Endothelial cell of hepatic sinusoid (primary cell): ENCODE data around the gene XYLB.

Experiments
- in situ Hi-C: cut with HindIII; loops from 2 replicates; pipeline ENCODE4 v1.10.0; 2017; ENCODE audit warnings: low sequenced_read_pairs

XYLB gene

GRCh38 chr3:38361496-38361895 is 14.9 kb downstream of the XYLB start:
- in situ Hi-C loops = no loop called here

GRCh38 chr3:38362825-38363224 is 16.2 kb downstream of the XYLB start:
- in situ Hi-C loops = no loop called here

GRCh38 chr3:38364721-38365400 is 18.3 kb downstream of the XYLB start:
- in situ Hi-C loops = loop anchor here (5.0 kb wide), 1 partner anchor 58 kb away; no protein-coding TSS in a partner anchor

GRCh38 chr3:38365469-38366062 is 19.0 kb downstream of the XYLB start:
- in situ Hi-C loops = loop anchor here (5.0 kb wide), 1 partner anchor 58 kb away; no protein-coding TSS in a partner anchor

GRCh38 chr3:38366082-38366481 is 19.5 kb downstream of the XYLB start:
- in situ Hi-C loops = loop anchor here (5.0 kb wide), 1 partner anchor 59 kb away; no protein-coding TSS in a partner anchor

GRCh38 chr3:38367779-38368178 is 21.2 kb downstream of the XYLB start:
- in situ Hi-C loops = loop anchor here (5.0 kb wide), 1 partner anchor 60 kb away; no protein-coding TSS in a partner anchor

- in situ Hi-C loops = loop anchor here (5.0 kb wide), 1 partner anchor 61 kb away; no protein-coding TSS in a partner anchor
These were observed 21.7 kb downstream of the XYLB start for GRCh38 chr3:38368238-38368637.

- in situ Hi-C loops = loop anchor here (5.0 kb wide), 1 partner anchor 62 kb away; no protein-coding TSS in a partner anchor
These were observed 22.6 kb downstream of the XYLB start for GRCh38 chr3:38369186-38369585.

GRCh38 chr3:38370149-38370548 is 23.6 kb downstream of the XYLB start:
- in situ Hi-C loops = no loop called here

- in situ Hi-C loops = no loop called here
These were observed 24.3 kb downstream of the XYLB start for GRCh38 chr3:38370861-38371260.

- in situ Hi-C loops = no loop called here
These were observed 25.1 kb downstream of the XYLB start for GRCh38 chr3:38371541-38372213.

- in situ Hi-C loops = no loop called here
These were observed 25.6 kb downstream of the XYLB start for GRCh38 chr3:38372214-38372601.

GRCh38 chr3:38374221-38374620 is 27.6 kb downstream of the XYLB start:
- in situ Hi-C loops = no loop called here

- in situ Hi-C loops = no loop called here
These were observed 28.5 kb downstream of the XYLB start for GRCh38 chr3:38375072-38375471.

GRCh38 chr3:38375488-38376097 is 29.0 kb downstream of the XYLB start:
- in situ Hi-C loops = no loop called here

- in situ Hi-C loops = no loop called here
These were observed 29.7 kb downstream of the XYLB start for GRCh38 chr3:38376098-38376816.

- in situ Hi-C loops = no loop called here
These were observed 32.7 kb downstream of the XYLB start for GRCh38 chr3:38379201-38379770.

GRCh38 chr3:38382506-38383080 is 36.0 kb downstream of the XYLB start:
- in situ Hi-C loops = loop anchor here (5.0 kb wide), 1 partner anchor 75 kb away; no protein-coding TSS in a partner anchor

GRCh38 chr3:38383156-38383875 is 36.7 kb downstream of the XYLB start:
- in situ Hi-C loops = loop anchor here (5.0 kb wide), 1 partner anchor 74 kb away; no protein-coding TSS in a partner anchor
